H1 (cell line): Measurements from ENCODE around the gene GJA5.

Experiments used
- CTCF ChIP-seq, 3 experiments: IDR thresholded peaks; 1 replicate in 2 of 3; 2 replicates in 1 of 3; pipeline versions ENCODE4 v1.5.1 to v1.6.1; 2011; ENCODE audit warnings: low read length in 3 of 3, mild to moderate bottlenecking in 3 of 3, inconsistent platforms in 2 of 3, low read depth in 1 of 3, moderate library complexity in 1 of 3; ENCODE audit not compliant: insufficient read depth in 1 of 3; ENCODE audit errors: control extremely low read depth in 1 of 3
- EZH2 ChIP-seq: fragments of 200-600 bp; sonication (generic); IDR thresholded peaks from 2 replicates; pipeline ENCODE4 v1.7.1; 2012; ENCODE audit warnings: low read depth, mild to moderate bottlenecking, moderate library complexity, low read length, inconsistent platforms; ENCODE audit not compliant: severe bottlenecking
- PHF8 ChIP-seq: fragments of 200-600 bp; sonication (generic); conservative IDR thresholded peaks from 2 replicates; pipeline ENCODE4 v1.7.1; 2012; ENCODE audit warnings: low read depth, mild to moderate bottlenecking, inconsistent platforms, low read length, moderate library complexity
- RAD21 ChIP-seq, 2 experiments: IDR thresholded peaks in 1 of 2; conservative IDR thresholded peaks in 1 of 2; 2 replicates each; pipeline ENCODE4 v1.6.1; 2011; ENCODE audit warnings: low read depth in 2 of 2, low read length in 2 of 2, improper control_type of control experiment in 1 of 2, inconsistent platforms in 1 of 2, mild to moderate bottlenecking in 1 of 2, moderate library complexity in 1 of 2
- RFX5 ChIP-seq: IDR thresholded peaks from 2 replicates; pipeline ENCODE4 v1.6.1; 2011; ENCODE audit warnings: low read depth, low read length, improper control_type of control experiment, borderline replicate concordance
- RXRA ChIP-seq: IDR thresholded peaks from 2 replicates; pipeline ENCODE4 v1.6.1; 2011; ENCODE audit warnings: low read depth, mild to moderate bottlenecking, low read length, moderate library complexity; ENCODE audit not compliant: insufficient read depth
- TAF1 ChIP-seq: IDR thresholded peaks from 2 replicates; pipeline ENCODE4 v1.6.1; 2011; ENCODE audit warnings: mild to moderate bottlenecking, low read depth, low read length
- TEAD4 ChIP-seq: IDR thresholded peaks from 2 replicates; pipeline ENCODE4 v1.6.1; 2012; ENCODE audit warnings: low read depth, low read length, inconsistent platforms, mixed read lengths

- TF ChIP-seq RFX5, result no peak
- no peak for TF ChIP-seq CTCF (IDR thresholded peaks at IDR 0.05; ENCODE audit: control extremely low read depth in 1 of 3, insufficient read depth in 1 of 3, low read depth in 1 of 3, low read length in 3 of 3)
- TF ChIP-seq RAD21 (IDR thresholded peaks at IDR 0.05 in 1 of 2, conservative IDR thresholded peaks at IDR 0.05 in 1 of 2; ENCODE audit: low read depth in 2 of 2, low read length in 2 of 2), result no peak
- no peak for TF ChIP-seq TEAD4
- TF ChIP-seq RXRA, result no peak
- TF ChIP-seq TAF1, result no peak
- TF ChIP-seq EZH2, result no peak
- TF ChIP-seq PHF8, result no peak
Observed at GRCh38 chr1:147741065-147741464, 19.3 kb downstream of the GJA5 start.
